ENCODE data around the gene GAS7.

- TF ChIP-seq, protein P1, sequence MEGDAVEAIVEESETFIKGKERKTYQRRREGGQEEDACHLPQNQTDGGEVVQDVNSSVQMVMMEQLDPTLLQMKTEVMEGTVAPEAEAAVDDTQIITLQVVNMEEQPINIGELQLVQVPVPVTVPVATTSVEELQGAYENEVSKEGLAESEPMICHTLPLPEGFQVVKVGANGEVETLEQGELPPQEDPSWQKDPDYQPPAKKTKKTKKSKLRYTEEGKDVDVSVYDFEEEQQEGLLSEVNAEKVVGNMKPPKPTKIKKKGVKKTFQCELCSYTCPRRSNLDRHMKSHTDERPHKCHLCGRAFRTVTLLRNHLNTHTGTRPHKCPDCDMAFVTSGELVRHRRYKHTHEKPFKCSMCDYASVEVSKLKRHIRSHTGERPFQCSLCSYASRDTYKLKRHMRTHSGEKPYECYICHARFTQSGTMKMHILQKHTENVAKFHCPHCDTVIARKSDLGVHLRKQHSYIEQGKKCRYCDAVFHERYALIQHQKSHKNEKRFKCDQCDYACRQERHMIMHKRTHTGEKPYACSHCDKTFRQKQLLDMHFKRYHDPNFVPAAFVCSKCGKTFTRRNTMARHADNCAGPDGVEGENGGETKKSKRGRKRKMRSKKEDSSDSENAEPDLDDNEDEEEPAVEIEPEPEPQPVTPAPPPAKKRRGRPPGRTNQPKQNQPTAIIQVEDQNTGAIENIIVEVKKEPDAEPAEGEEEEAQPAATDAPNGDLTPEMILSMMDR (IDR thresholded peaks at IDR 0.05; ENCODE audit: poor library complexity), result no peak
- TF ChIP-seq EZH2 (IDR thresholded peaks at IDR 0.05; ENCODE audit: borderline replicate concordance), result no peak
These were observed 77.7 kb downstream of the GAS7 start for GRCh38 chr17:10120749-10121148.
